ENCODE results near the gene LGR4. TPM values are rescaled to one million over a fixed set of nuclear protein-coding genes. Genes with fewer than 3 reads are reported as not detected.

LGR4 gene
- total RNA-seq, 3 donors from 2014 or later (not counting 1 experiment from before 2014, with no cell fraction given), result 0.08 to 0.70 (median 0.35) TPM

GRCh38 chr11:27429761-27430393 lies 42.7 kb downstream of the LGR4 start:
- H3K9me3 ChIP-seq (ENCODE audit: control insufficient read depth, insufficient read depth, low read length), result no peaks in the 10 kb centered on the region
- H3K4me1 ChIP-seq (ENCODE audit: control insufficient read depth, insufficient read depth, low read length), result no peaks in the 10 kb centered on the region
- Mint-ChIP-seq H3K4me3 (no peak overlapping the region), H3K9me3 (no peaks in the 10 kb centered on the region), H3K36me3 (no peaks in the 10 kb centered on the region), H3K4me1 (no peaks in the 10 kb centered on the region), H3K27ac (no peak overlapping the region), H3K27me3 (ENCODE audit: low read depth in 2 of 2) (no peaks in the 10 kb centered on the region)
- no peak overlapping the region for H3K4me3 ChIP-seq (ENCODE audit: low read length)
- WGBS (ENCODE audit: insufficient coverage), result 71% methylated on average over 4 of the region's 5 CpGs
- intact Hi-C loops (cut with micrococcal nuclease), result no loop called here
- no peak for DNase-seq
- TF ChIP-seq, protein P1, sequence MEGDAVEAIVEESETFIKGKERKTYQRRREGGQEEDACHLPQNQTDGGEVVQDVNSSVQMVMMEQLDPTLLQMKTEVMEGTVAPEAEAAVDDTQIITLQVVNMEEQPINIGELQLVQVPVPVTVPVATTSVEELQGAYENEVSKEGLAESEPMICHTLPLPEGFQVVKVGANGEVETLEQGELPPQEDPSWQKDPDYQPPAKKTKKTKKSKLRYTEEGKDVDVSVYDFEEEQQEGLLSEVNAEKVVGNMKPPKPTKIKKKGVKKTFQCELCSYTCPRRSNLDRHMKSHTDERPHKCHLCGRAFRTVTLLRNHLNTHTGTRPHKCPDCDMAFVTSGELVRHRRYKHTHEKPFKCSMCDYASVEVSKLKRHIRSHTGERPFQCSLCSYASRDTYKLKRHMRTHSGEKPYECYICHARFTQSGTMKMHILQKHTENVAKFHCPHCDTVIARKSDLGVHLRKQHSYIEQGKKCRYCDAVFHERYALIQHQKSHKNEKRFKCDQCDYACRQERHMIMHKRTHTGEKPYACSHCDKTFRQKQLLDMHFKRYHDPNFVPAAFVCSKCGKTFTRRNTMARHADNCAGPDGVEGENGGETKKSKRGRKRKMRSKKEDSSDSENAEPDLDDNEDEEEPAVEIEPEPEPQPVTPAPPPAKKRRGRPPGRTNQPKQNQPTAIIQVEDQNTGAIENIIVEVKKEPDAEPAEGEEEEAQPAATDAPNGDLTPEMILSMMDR (IDR thresholded peaks at IDR 0.05), result no peak
- no peaks in the 10 kb centered on the region for H3K27me3 ChIP-seq (ENCODE audit: control insufficient read depth, insufficient read depth, low read length)
- H3K36me3 ChIP-seq (ENCODE audit: control insufficient read depth, insufficient read depth, low read length), result no peaks in the 10 kb centered on the region
- H3K27ac ChIP-seq (ENCODE audit: low read length), result no peak overlapping the region
- no peak for ATAC-seq

DNA sequence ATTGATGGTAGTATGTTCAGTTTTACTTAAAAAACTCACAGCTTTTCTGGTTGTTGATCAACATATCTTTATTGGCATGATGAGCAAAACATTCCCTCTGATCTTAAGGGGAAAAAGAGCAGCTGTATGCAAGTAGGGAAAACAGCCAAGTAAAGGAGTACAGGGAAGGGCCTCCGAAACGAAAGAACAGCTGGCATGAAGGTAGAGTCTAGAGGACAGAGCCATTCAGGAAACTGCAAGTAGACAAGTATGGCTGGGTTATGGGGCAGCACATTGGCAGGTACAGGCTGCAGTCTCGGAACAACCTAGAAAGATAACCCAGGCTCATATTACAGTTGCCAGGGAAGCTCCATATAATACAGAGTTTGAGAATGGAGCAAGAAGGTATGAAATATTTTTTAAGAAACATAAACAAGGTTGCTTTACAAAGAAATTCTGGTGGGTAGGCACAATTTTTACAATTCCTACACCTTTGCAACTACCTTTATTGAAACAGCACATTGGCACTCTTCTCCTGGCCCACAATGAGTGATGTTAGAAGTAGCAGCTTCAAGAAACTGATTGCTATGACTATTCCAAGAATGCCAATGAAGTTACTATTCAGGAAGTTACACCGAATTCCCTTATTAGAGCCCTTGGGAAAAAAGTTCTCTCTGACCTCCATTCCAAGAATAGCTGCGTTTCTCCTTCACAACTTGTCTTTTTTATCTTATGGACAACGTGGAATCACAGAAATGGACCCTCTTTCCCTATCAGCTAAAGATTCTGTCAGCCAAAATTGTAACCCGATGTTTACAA lies 45.2 kb downstream of the LGR4 start:
- no peaks in the 10 kb centered on the region for H3K9me3 ChIP-seq (ENCODE audit: control insufficient read depth, insufficient read depth, low read length)
- no peak overlapping the region for H3K4me3 Mint-ChIP-seq
- H3K36me3 ChIP-seq (ENCODE audit: control insufficient read depth, insufficient read depth, low read length), result no peaks in the 10 kb centered on the region
- H3K4me1 Mint-ChIP-seq, result no peaks in the 10 kb centered on the region
- H3K27me3 Mint-ChIP-seq (ENCODE audit: low read depth in 2 of 2), result no peaks in the 10 kb centered on the region
- intact Hi-C loops (cut with micrococcal nuclease), result no loop called here
- H3K9me3 Mint-ChIP-seq, result no peaks in the 10 kb centered on the region
- H3K36me3 Mint-ChIP-seq, result no peaks in the 10 kb centered on the region
- 85% methylated on average over 7 of the region's 7 CpGs for WGBS (ENCODE audit: insufficient coverage)
- H3K4me1 ChIP-seq (ENCODE audit: control insufficient read depth, insufficient read depth, low read length), result no peaks in the 10 kb centered on the region
- no peak overlapping the region for H3K27ac Mint-ChIP-seq
- no peaks in the 10 kb centered on the region for H3K27me3 ChIP-seq (ENCODE audit: control insufficient read depth, insufficient read depth, low read length)
- ATAC-seq (no peak), DNase-seq (no peak)
- TF ChIP-seq, protein P1 (IDR thresholded peaks at IDR 0.05), result no peak
- H3K4me3 ChIP-seq (ENCODE audit: low read length), result no peak overlapping the region
- H3K27ac ChIP-seq (ENCODE audit: low read length), result no peak overlapping the region

DNA sequence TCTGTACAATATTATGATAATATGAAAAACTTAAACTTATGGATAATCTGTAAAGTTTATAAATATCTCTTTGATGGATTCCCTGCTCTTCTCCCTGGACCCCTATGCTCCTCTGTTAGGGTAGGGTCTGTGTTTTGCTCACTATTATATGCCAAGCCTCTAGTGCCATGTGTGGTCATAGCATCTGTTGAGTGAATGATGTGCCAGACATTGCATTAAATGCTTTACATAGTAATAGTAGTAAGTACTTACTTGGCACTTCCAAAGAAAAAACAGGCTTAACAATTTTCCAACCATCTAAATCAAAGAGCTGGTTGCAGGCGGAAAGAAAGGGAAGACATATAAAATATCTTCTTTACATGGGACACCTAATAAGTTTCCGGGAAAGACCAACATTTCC lies 46.8 kb downstream of the LGR4 start:
- DNase-seq (no peak), ATAC-seq (no peak)
- Histone ChIP-seq H3K36me3 (ENCODE audit: control insufficient read depth, insufficient read depth, low read length) (no peaks in the 10 kb centered on the region), H3K4me3 (ENCODE audit: low read length) (no peak overlapping the region), H3K27me3 (ENCODE audit: control insufficient read depth, insufficient read depth, low read length) (no peaks in the 10 kb centered on the region), H3K9me3 (ENCODE audit: control insufficient read depth, insufficient read depth, low read length) (no peaks in the 10 kb centered on the region), H3K4me1 (ENCODE audit: control insufficient read depth, insufficient read depth, low read length) (no peaks in the 10 kb centered on the region), H3K27ac (ENCODE audit: low read length) (no peak overlapping the region)
- no peaks in the 10 kb centered on the region for H3K27me3 Mint-ChIP-seq (ENCODE audit: low read depth in 2 of 2)
- H3K9me3 Mint-ChIP-seq, result no peaks in the 10 kb centered on the region
- H3K4me1 Mint-ChIP-seq, result no peaks in the 10 kb centered on the region
- no peak overlapping the region for H3K27ac Mint-ChIP-seq
- TF ChIP-seq, protein P1 (IDR thresholded peaks at IDR 0.05), result no peak
- no peaks in the 10 kb centered on the region for H3K36me3 Mint-ChIP-seq
- 100% methylated on average over 1 of the region's 2 CpGs for WGBS (ENCODE audit: insufficient coverage)
- intact Hi-C loops (cut with micrococcal nuclease), result no loop called here
- H3K4me3 Mint-ChIP-seq, result no peak overlapping the region
